Measurements from ENCODE around the gene ISOC2.
"Not testable (repeated sequence)": the region's sequence is repeated elsewhere in the genome, so short reads cannot be mapped to it uniquely, and the experiment has no call there.

Gene ISOC2

GRCh38 chr19:55459551-55459949 lies 1.9 kb downstream of the ISOC2 start:
- H3K9me3 Mint-ChIP-seq, result no peaks in the 10 kb centered on the region
- peaks cover 27% of the 10 kb centered on the region for H3K36me3 Mint-ChIP-seq
- H3K4me3 Mint-ChIP-seq, result no peak overlapping the region
- no peak for ATAC-seq
- no peak overlapping the region for H3K27ac Mint-ChIP-seq
- peaks cover 29% of the 10 kb centered on the region for H3K4me1 Mint-ChIP-seq
- peaks cover 7% of the 10 kb centered on the region for H3K27me3 Mint-ChIP-seq

DNA sequence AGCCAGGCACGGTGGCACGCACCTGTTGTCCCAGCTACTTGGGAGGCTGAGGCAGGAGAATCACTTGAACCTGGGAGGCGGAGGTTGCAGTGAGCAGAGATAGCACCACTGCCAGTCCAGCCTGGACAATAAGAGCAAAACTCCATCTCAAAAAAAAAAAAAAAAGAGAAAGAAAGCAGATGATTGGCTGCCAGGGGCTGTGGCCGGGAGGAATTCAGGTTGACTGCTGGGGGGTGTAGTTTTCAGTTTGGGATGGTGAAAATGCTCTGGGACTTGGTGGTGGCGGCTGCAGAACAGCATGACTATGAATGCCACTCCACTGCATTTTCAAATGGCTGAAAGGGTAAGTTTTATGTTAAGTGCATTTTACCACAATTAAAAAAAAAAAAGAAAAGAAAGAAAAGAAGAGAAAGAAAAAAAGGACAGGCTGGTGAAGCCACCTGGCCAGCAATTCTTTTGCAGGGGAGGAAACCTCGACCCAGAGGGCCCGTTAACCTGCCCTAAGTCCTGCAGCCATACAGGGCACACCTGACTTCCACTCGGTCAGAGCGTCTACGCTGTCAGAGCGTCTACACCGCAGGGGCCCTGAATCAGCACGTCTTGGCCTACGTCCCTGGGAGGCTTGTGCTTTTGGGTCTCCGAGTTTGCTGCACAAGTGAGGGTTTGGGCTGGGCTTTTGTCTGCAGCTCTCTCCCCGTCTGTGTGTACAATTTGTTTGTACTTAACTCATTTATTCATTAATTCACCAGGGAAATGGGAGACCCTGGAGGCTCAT lies 3.6 kb downstream of the ISOC2 start:
- H3K4me3 Mint-ChIP-seq, result no peak overlapping the region
- ATAC-seq, result no peak
- no peaks in the 10 kb centered on the region for H3K9me3 Mint-ChIP-seq
- H3K27ac Mint-ChIP-seq, result no peak overlapping the region
- peaks cover 43% of the 10 kb centered on the region for H3K36me3 Mint-ChIP-seq
- peaks cover 29% of the 10 kb centered on the region for H3K4me1 Mint-ChIP-seq
- peaks cover 24% of the 10 kb centered on the region for H3K27me3 Mint-ChIP-seq

GRCh38 chr19:55456347-55456746 lies 5.1 kb downstream of the ISOC2 start:
- H3K27me3 Mint-ChIP-seq, result peaks cover 25% of the 10 kb centered on the region
- no peak overlapping the region for H3K27ac Mint-ChIP-seq
- ATAC-seq, result no peak
- H3K4me3 Mint-ChIP-seq, result no peak overlapping the region
- peaks cover 43% of the 10 kb centered on the region for H3K36me3 Mint-ChIP-seq
- no peaks in the 10 kb centered on the region for H3K9me3 Mint-ChIP-seq
- peaks cover 18% of the 10 kb centered on the region for H3K4me1 Mint-ChIP-seq

GRCh38 chr19:55455576-55456235 lies 5.7 kb downstream of the ISOC2 start:
- Mint-ChIP-seq H3K27ac (no peak overlapping the region), H3K36me3 (peaks cover 43% of the 10 kb centered on the region), H3K27me3 (peaks cover 25% of the 10 kb centered on the region), H3K9me3 (no peaks in the 10 kb centered on the region), H3K4me1 (peaks cover 14% of the 10 kb centered on the region), H3K4me3 (no peak overlapping the region)
- no peak for ATAC-seq

GRCh38 chr19:55454787-55455243 lies 6.6 kb downstream of the ISOC2 start:
- H3K4me3 Mint-ChIP-seq, result no peak overlapping the region
- ATAC-seq, result no peak
- no peak overlapping the region for H3K27ac Mint-ChIP-seq

DNA sequence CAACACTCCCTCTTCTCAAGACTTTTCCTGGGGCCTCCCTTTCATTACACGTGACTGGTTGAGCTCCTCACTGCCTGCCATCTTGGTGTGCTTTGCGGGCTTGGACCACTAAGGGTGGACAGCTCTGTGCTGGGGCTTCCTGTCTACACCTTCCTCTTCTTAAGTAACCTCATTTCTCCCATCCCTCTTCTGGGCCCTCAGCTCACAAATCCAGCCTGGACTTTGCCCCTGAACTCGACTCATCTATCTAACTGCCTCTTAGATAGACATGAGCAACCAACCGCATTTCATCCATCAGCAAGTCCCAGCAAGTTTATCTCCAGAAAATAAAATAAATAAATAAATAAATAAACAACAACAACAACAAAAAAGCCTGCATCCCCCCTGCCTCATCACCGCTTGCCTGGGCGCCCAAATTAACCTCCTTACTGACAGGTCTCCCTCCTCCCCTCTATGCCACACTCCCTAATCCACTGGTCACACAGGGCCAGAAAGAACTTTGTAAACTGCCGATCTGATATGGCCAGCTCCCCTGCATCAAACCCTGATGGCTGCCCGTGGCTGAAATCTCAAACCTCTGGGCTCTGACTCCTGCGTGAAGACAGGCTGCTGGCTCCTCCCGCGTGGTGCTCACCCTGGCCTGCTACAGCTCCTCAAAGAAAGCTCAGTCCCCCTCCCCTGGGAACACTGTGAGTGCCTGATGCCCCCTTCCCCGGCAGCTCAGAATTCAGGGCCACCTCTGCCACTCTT lies 7.8 kb downstream of the ISOC2 start:
- peak overlapping the region; percentile 3 for H3K4me3 Mint-ChIP-seq
- no peaks in the 10 kb centered on the region for H3K9me3 Mint-ChIP-seq
- H3K36me3 Mint-ChIP-seq, result peaks cover 40% of the 10 kb centered on the region
- H3K27ac Mint-ChIP-seq, result no peak overlapping the region
- no peaks in the 10 kb centered on the region for H3K4me1 Mint-ChIP-seq
- peaks cover 25% of the 10 kb centered on the region for H3K27me3 Mint-ChIP-seq
- ATAC-seq, result no peak

More at GRCh38 chr19:55454787-55455243, 6.6 kb downstream of the ISOC2 start:
- no peaks in the 10 kb centered on the region for H3K9me3 Mint-ChIP-seq
- H3K4me1 Mint-ChIP-seq, result peaks cover 5% of the 10 kb centered on the region
- peaks cover 25% of the 10 kb centered on the region for H3K27me3 Mint-ChIP-seq
- peaks cover 43% of the 10 kb centered on the region for H3K36me3 Mint-ChIP-seq

- no peaks in the 10 kb centered on the region for H3K9me3 Mint-ChIP-seq
- ATAC-seq, result no peak
- H3K27ac Mint-ChIP-seq, result no peak overlapping the region
- H3K4me1 Mint-ChIP-seq, result no peaks in the 10 kb centered on the region
- peaks cover 38% of the 10 kb centered on the region for H3K36me3 Mint-ChIP-seq
- peaks cover 25% of the 10 kb centered on the region for H3K27me3 Mint-ChIP-seq
- no peak overlapping the region for H3K4me3 Mint-ChIP-seq
Observed at GRCh38 chr19:55452749-55453346, 8.6 kb downstream of the ISOC2 start.

GRCh38 chr19:55451965-55452748 lies 9.3 kb downstream of the ISOC2 start:
- Mint-ChIP-seq H3K27me3 (peaks cover 25% of the 10 kb centered on the region), H3K4me3 (peak overlapping the region; percentile 54), H3K9me3 (no peaks in the 10 kb centered on the region), H3K27ac (no peak overlapping the region), H3K36me3 (peaks cover 38% of the 10 kb centered on the region), H3K4me1 (no peaks in the 10 kb centered on the region)
- no peak for ATAC-seq

- H3K4me1 Mint-ChIP-seq, result no peaks in the 10 kb centered on the region
- peaks cover 25% of the 10 kb centered on the region for H3K27me3 Mint-ChIP-seq
- H3K9me3 Mint-ChIP-seq, result no peaks in the 10 kb centered on the region
- peak; percentile 55 for ATAC-seq
- peak overlapping the region; percentile 54 for H3K4me3 Mint-ChIP-seq
- peaks cover 31% of the 10 kb centered on the region for H3K36me3 Mint-ChIP-seq
- H3K27ac Mint-ChIP-seq, result no peak overlapping the region
Observed at GRCh38 chr19:55451163-55451964, 10.1 kb downstream of the ISOC2 start.

GRCh38 chr19:55449469-55449868 lies 12.0 kb downstream of the ISOC2 start:
- ATAC-seq, result no peak
- Mint-ChIP-seq H3K27me3 (peaks cover 24% of the 10 kb centered on the region), H3K4me3 (no peak overlapping the region), H3K36me3 (peaks cover 15% of the 10 kb centered on the region), H3K27ac (no peak overlapping the region), H3K9me3 (no peaks in the 10 kb centered on the region), H3K4me1 (no peaks in the 10 kb centered on the region)

DNA sequence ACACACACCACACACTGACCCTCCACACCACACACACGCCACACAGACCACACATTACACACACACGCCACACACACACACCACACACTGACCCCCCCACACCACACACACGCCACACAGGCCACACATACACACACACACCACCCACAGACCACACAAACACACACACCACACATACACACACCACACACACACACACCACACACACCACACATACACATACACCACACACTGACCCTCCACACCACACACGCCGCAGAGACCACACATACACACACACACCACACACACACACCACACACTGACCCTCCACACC lies 13.3 kb downstream of the ISOC2 start:
- H3K4me3 Mint-ChIP-seq, H3K36me3 Mint-ChIP-seq, H3K4me1 Mint-ChIP-seq, H3K27ac Mint-ChIP-seq, H3K9me3 Mint-ChIP-seq, ATAC-seq: not testable (repeated sequence)
- peaks cover 24% of the 10 kb centered on the region for H3K27me3 Mint-ChIP-seq

DNA sequence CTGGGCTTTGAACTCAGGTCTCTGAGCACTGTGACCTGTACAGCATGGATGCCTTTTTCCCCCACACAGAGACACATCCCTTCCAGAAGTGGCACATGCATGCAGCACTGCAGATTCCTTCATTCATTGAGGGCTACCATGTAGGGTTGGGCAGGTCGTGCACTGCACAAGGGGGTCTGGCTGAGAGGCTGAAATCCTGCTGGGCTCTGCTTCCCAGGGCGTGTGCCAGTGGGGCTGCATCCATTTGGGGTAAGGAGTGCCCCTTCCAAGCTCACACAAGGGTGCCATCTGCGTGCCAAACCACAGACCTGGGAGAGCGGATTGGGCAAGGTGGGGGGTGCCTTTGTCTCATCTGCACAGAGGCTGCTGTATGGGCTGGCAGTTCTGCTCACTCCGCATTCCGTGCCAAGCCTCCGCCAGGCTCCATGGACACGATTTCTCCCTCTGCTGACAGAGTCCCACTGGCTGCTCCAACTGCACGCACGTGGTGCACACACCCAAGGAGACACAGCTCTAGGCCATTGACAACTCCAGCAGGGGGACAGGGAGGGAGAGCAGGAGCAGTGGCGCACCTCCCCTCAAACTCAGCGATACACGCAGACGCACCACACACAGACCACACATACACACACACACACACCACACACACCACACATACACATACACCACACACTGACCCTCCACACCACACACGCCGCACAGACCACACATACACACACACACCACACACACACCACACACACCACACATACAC lies 13.8 kb downstream of the ISOC2 start:
- Mint-ChIP-seq H3K36me3 (no peaks in the 10 kb centered on the region), H3K27me3 (peaks cover 26% of the 10 kb centered on the region), H3K9me3 (no peaks in the 10 kb centered on the region), H3K4me1 (peaks cover 7% of the 10 kb centered on the region), H3K27ac (no peak overlapping the region), H3K4me3 (no peak overlapping the region)
- peak; percentile 40 for ATAC-seq

- Mint-ChIP-seq H3K4me1 (peaks cover 14% of the 10 kb centered on the region), H3K27ac (no peak overlapping the region), H3K27me3 (peaks cover 41% of the 10 kb centered on the region), H3K36me3 (no peaks in the 10 kb centered on the region), H3K4me3 (no peak overlapping the region), H3K9me3 (no peaks in the 10 kb centered on the region)
- no peak for ATAC-seq
Observed at GRCh38 chr19:55446060-55446459, 15.4 kb downstream of the ISOC2 start.

All from stimulated activated memory B cell treated with anti-CD40 and anti-IgM and Interleukin-4, amounts not matched to agents 10 μg/mL and 1 μg/mL and 100 μg/mL, for 72 hours (primary cell).